HEK293T (cell line): ENCODE measurements around the gene SLC23A1.

Experiments used
- BHLHE40 ChIP-seq: fragments of 450-650 bp; IDR thresholded peaks from 2 replicates; pipeline ENCODE4 v1.6.1; 2016; ENCODE audit warnings: mild to moderate bottlenecking, moderate library complexity, borderline replicate concordance
- ELF4 ChIP-seq: fragments of 450-650 bp; IDR thresholded peaks from 2 replicates; pipeline ENCODE4 v1.6.1; 2017; ENCODE audit warnings: antibody characterized with exemption
- FOXA1 ChIP-seq: fragments of 450-650 bp; IDR thresholded peaks from 2 replicates; pipeline ENCODE4 v1.6.1; 2016; ENCODE audit warnings: mild to moderate bottlenecking
- FOXM1 ChIP-seq: fragments of 450-650 bp; IDR thresholded peaks from 2 replicates; pipeline ENCODE4 v1.6.1; 2017; ENCODE audit warnings: mild to moderate bottlenecking, borderline replicate concordance
- L3MBTL2 ChIP-seq: fragments of 450-650 bp; conservative IDR thresholded peaks from 2 replicates; pipeline ENCODE4 v1.6.1; 2016; ENCODE audit warnings: mild to moderate bottlenecking
- LEF1 ChIP-seq: fragments of 450-650 bp; IDR thresholded peaks from 2 replicates; pipeline ENCODE4 v1.6.1; 2017; ENCODE audit warnings: mild to moderate bottlenecking, borderline replicate concordance
- NFRKB ChIP-seq: fragments of 450-650 bp; IDR thresholded peaks from 2 replicates; pipeline ENCODE4 v1.6.1; 2016; ENCODE audit warnings: mild to moderate bottlenecking, moderate library complexity
- PKNOX1 ChIP-seq: fragments of 450-650 bp; IDR thresholded peaks from 2 replicates; pipeline ENCODE4 v1.6.1; 2016
- SP1 ChIP-seq: fragments of 450-650 bp; IDR thresholded peaks from 2 replicates; pipeline ENCODE4 v1.6.1; 2017
- SUZ12 ChIP-seq: fragments of 450-650 bp; IDR thresholded peaks from 2 replicates; pipeline ENCODE4 v1.6.1; 2016; ENCODE audit warnings: mild to moderate bottlenecking
- TARDBP ChIP-seq: fragments of 450-650 bp; IDR thresholded peaks from 2 replicates; pipeline ENCODE4 v1.6.1; 2016
- ZNF384 ChIP-seq: fragments of 450-650 bp; IDR thresholded peaks from 2 replicates; pipeline ENCODE4 v1.6.1; 2016

- TF ChIP-seq SUZ12, result no peak
- no peak for TF ChIP-seq SP1
- no peak for TF ChIP-seq BHLHE40
- no peak for TF ChIP-seq FOXM1
- no peak for TF ChIP-seq TARDBP
- no peak for TF ChIP-seq LEF1
- TF ChIP-seq NFRKB, result no peak
- TF ChIP-seq ELF4, result no peak
- no peak for TF ChIP-seq L3MBTL2
- no peak for TF ChIP-seq PKNOX1
- TF ChIP-seq FOXA1, result no peak
- no peak for TF ChIP-seq ZNF384
Measured at GRCh38 chr5:139430015-139430414, 46.9 kb upstream of the SLC23A1 start.
